B cell (primary cell): ENCODE measurements around the gene FTO. TPM values are rescaled to one million over a fixed set of nuclear protein-coding genes. Genes with fewer than 3 reads are reported as not detected.

Experiments used
- ATAC-seq: fragments of 200-7000 bp; cut with Tn5 transposase; one replicate; pipeline ENCODE4 v1.10.0; 2021; ENCODE audit warnings: low read depth, mild to moderate bottlenecking, moderate number of reproducible peaks, moderate library complexity
- CTCF ChIA-PET: fragments of 350-600 bp; sonication (Branson Sonifier 250); formaldehyde crosslinking; loops from one replicate; lab custom pipeline; 2021; ENCODE audit warnings: antibody characterized with exemption, inconsistent platforms; lab: Charles Lee
- POLR2A ChIA-PET: fragments of 350-600 bp; sonication (Branson Sonifier 250); formaldehyde crosslinking; loops from one replicate; lab custom pipeline; 2021; ENCODE audit warnings: antibody characterized with exemption; lab: Charles Lee
- DNase-seq: peaks from one replicate; pipeline ENCODE4 v3.0.0; 2013
- H2AFZ ChIP-seq: 2 replicates; pipeline ENCODE4 v1.6.1; 2012; ENCODE audit warnings: mild to moderate bottlenecking, low read depth, low read length; ENCODE audit not compliant: insufficient read depth, poor library complexity, severe bottlenecking
- H3K27ac ChIP-seq, 2 donors: 1 replicate in 1 of 2; 2 replicates in 1 of 2; pipeline ENCODE4 v1.5.1; 2012 to 2013; ENCODE audit warnings: low read length in 2 of 2, mild to moderate bottlenecking in 2 of 2, moderate library complexity in 1 of 2
- H3K27me3 ChIP-seq, 4 experiments: fragments of 200-600 bp in 1 of 4; sonication (generic) in 1 of 4; replicated peaks in 1 of 4; 1 replicate in 2 of 4; 2 replicates in 2 of 4; pipeline versions ENCODE4 v1.6.1 to v1.7.0; 2013 to 2016; ENCODE audit warnings: low read length in 3 of 4, mild to moderate bottlenecking in 2 of 4, mixed read lengths in 1 of 4, moderate library complexity in 1 of 4; ENCODE audit not compliant: insufficient read depth in 4 of 4, control insufficient read depth in 3 of 4; ENCODE audit errors: control extremely low read depth in 1 of 4
- H3K36me3 ChIP-seq, 2 experiments: replicated peaks in 1 of 2; 1 replicate in 1 of 2; 2 replicates in 1 of 2; pipeline versions ENCODE4 v1.6.1 to v1.7.1; 2013; ENCODE audit warnings: low read length in 1 of 2; ENCODE audit not compliant: insufficient read depth in 2 of 2, control insufficient read depth in 1 of 2; ENCODE audit errors: control extremely low read depth in 1 of 2, extremely low read depth in 1 of 2
- H3K4me1 ChIP-seq, 2 donors: fragments of 200-600 bp in 1 of 2; sonication (generic) in 1 of 2; 1 replicate in 1 of 2; 2 replicates in 1 of 2; pipeline versions ENCODE4 v1.5.1 to v1.6.1; 2013 to 2017; ENCODE audit warnings: low read length in 2 of 2; ENCODE audit not compliant: control insufficient read depth in 2 of 2, insufficient read depth in 2 of 2
- H3K4me2 ChIP-seq: replicated peaks from 2 replicates; pipeline ENCODE3; 2012; ENCODE audit warnings: mild to moderate bottlenecking, low read depth, low read length; ENCODE audit not compliant: poor library complexity, severe bottlenecking
- H3K4me3 ChIP-seq, 5 experiments: fragments of 200-600 bp in 1 of 5; sonication (generic) in 1 of 5; 1 replicate in 3 of 5; 2 replicates in 2 of 5; pipeline versions ENCODE4 v1.5.1 to v1.7.0; 2011 to 2016; ENCODE audit warnings: low read length in 4 of 5, mild to moderate bottlenecking in 4 of 5, low read depth in 2 of 5, control low read depth in 1 of 5, moderate library complexity in 1 of 5; ENCODE audit not compliant: insufficient read depth in 1 of 5; ENCODE audit errors: control extremely low read depth in 1 of 5, extremely low read depth in 1 of 5
- H3K79me2 ChIP-seq: fragments of 200-600 bp; sonication (generic); one replicate; pipeline ENCODE4 v1.6.0; 2016; ENCODE audit warnings: low read length; ENCODE audit not compliant: control insufficient read depth, insufficient read depth
- H3K9ac ChIP-seq: fragments of 200-600 bp; sonication (generic); 2 replicates; pipeline ENCODE4 v1.6.1; 2017; ENCODE audit warnings: mild to moderate bottlenecking, low read length, moderate library complexity
- H3K9me3 ChIP-seq, 3 donors: one replicate each; pipeline versions ENCODE4 v1.6.1 to v1.7.1; 2013; ENCODE audit warnings: low read length in 2 of 3; ENCODE audit not compliant: control insufficient read depth in 2 of 3, insufficient read depth in 1 of 3; ENCODE audit errors: control extremely low read depth in 1 of 3
- H4K20me1 ChIP-seq: 2 replicates; pipeline ENCODE4 v1.6.0; 2012; ENCODE audit warnings: mild to moderate bottlenecking, low read length; ENCODE audit not compliant: insufficient read depth, control insufficient read depth, poor library complexity, severe bottlenecking
- H3K27ac Mint-ChIP-seq: one replicate; pipeline ENCODE4 v1.8.0; 2021; ENCODE audit warnings: mixed read lengths
- H3K27me3 Mint-ChIP-seq: one replicate; pipeline ENCODE4 v1.8.0; 2021; ENCODE audit warnings: mixed read lengths
- H3K4me1 Mint-ChIP-seq: one replicate; pipeline ENCODE4 v1.8.0; 2021; ENCODE audit warnings: mixed read lengths
- H3K4me3 Mint-ChIP-seq: one replicate; pipeline ENCODE4 v1.8.0; 2021; ENCODE audit warnings: mixed read lengths
- H3K9me3 Mint-ChIP-seq: one replicate; pipeline ENCODE4 v1.8.0; 2022; ENCODE audit warnings: mixed read lengths; ENCODE audit not compliant: insufficient read depth
- CTCF ChIP-seq: fragments of 200-600 bp; IDR thresholded peaks from one replicate; pipeline ENCODE4 v1.8.0; 2022; ENCODE audit warnings: antibody characterized with exemption, mild to moderate bottlenecking
- EZH2 ChIP-seq: IDR thresholded peaks from 2 replicates; pipeline ENCODE4 v1.6.1; 2012; ENCODE audit warnings: borderline replicate concordance, low read depth, mild to moderate bottlenecking, moderate library complexity, low read length; ENCODE audit not compliant: insufficient read depth, poor library complexity, severe bottlenecking
- WGBS: methylation state at CpG from one replicate; pipeline ENCODE4 v1.1.5; 2013; ENCODE audit warnings: missing lambda C conversion rate; ENCODE audit not compliant: insufficient coverage; 5-methylcytosine and 5-hydroxymethylcytosine counted together
- intact Hi-C: fragments of 100-400 bp; cut with micrococcal nuclease; formaldehyde crosslinking; loops from one replicate; pipeline ENCODE4 v1.10.0; 2022
- polyA plus RNA-seq: library from polyadenylated mRNA; depleted of rRNA; stranded (reverse); fragments of >200 nt; gene quantifications from 2 replicates; pipeline ENCODE4 v1.2.3, GENCODE V29; 2012
- total RNA-seq, 2 donors: library from RNA; stranded (reverse); fragments of 120-200 nt in 1 of 2; gene quantifications; 1 replicate in 1 of 2; 2 replicates in 1 of 2; pipeline versions ENCODE4 v1.2.3 to v1.2.4, GENCODE V29; 2013 to 2022

The FTO gene
- total and polyA plus RNA-seq, 2 donors (not counting 1 experiment from before 2014, with no cell fraction given) = 26.5 to 68.5 TPM

GRCh38 chr16:54174201-54174600, 470.2 kb downstream of the FTO start:
- H3K27me3 Mint-ChIP-seq = peaks cover 44% of the 10 kb centered on the region
- POLR2A ChIA-PET = no interaction called here
- no peaks in the 10 kb centered on the region for H3K9me3 Mint-ChIP-seq
- no peaks in the 10 kb centered on the region for H3K79me2 ChIP-seq
- H3K27ac ChIP-seq = no peak overlapping the region
- intact Hi-C loops = no loop called here
- H4K20me1 ChIP-seq = no peaks in the 10 kb centered on the region
- ATAC-seq (no peak), DNase-seq (no peak)
- H3K4me3 ChIP-seq = no peak overlapping the region
- no peak for TF ChIP-seq EZH2
- peaks cover 0 to 3% (median 0%) of the 10 kb centered on the region in 3 donors for H3K9me3 ChIP-seq
- H3K4me1 ChIP-seq = no peaks in the 10 kb centered on the region
- no peak overlapping the region for H2AFZ ChIP-seq
- peaks cover 0 to 8% (median 0%) of the 10 kb centered on the region in 4 experiments for H3K27me3 ChIP-seq
- no peak overlapping the region for H3K4me3 Mint-ChIP-seq
- H3K4me2 ChIP-seq = no peak overlapping the region
- CTCF ChIA-PET = no interaction called here
- no peak overlapping the region for H3K27ac Mint-ChIP-seq
- no peaks in the 10 kb centered on the region for H3K36me3 ChIP-seq
- H3K9ac ChIP-seq = no peak overlapping the region
- no peaks in the 10 kb centered on the region for H3K4me1 Mint-ChIP-seq
- WGBS = 75% methylated on average over 4 of the region's 5 CpGs

- Mint-ChIP-seq H3K4me1 (no peaks in the 10 kb centered on the region), H3K9me3 (no peaks in the 10 kb centered on the region), H3K27me3 (peaks cover 41% of the 10 kb centered on the region), H3K27ac (no peak overlapping the region), H3K4me3 (no peak overlapping the region)
- Histone ChIP-seq H3K79me2 (no peaks in the 10 kb centered on the region), H3K4me3 (no peak overlapping the region), H4K20me1 (no peaks in the 10 kb centered on the region), H3K4me2 (no peak overlapping the region), H2AFZ (no peak overlapping the region), H3K27ac (no peak overlapping the region), H3K36me3 (no peaks in the 10 kb centered on the region), H3K27me3 (peaks cover 0 to 8% (median 0%) of the 10 kb centered on the region in 4 experiments), H3K9ac (no peak overlapping the region), H3K9me3 (peaks cover 0 to 3% (median 0%) of the 10 kb centered on the region in 3 donors), H3K4me1 (no peaks in the 10 kb centered on the region)
- ChIA-PET CTCF (no interaction called here), POLR2A (no interaction called here)
- TF ChIP-seq CTCF = no peak
- no peak for TF ChIP-seq EZH2
- no peak for ATAC-seq
- DNase-seq = no peak
- intact Hi-C loops = no loop called here
Measured at GRCh38 chr16:54174750-54175149, 470.8 kb downstream of the FTO start.
